Measurements from ENCODE around the gene HBZ. TPM values are rescaled to one million over a fixed set of nuclear protein-coding genes. Genes with fewer than 3 reads are reported as not detected.

Gene HBZ
- total and polyA plus RNA-seq, 9 of the 15 experiments (the other 6 are each of a cell fraction or from before 2014, with no cell fraction given) = 58.0 to 610 (median 113) TPM

GRCh38 chr16:143047-143446 is 9.4 kb upstream of the HBZ start (continued):
- TF ChIP-seq MGA (IDR thresholded peaks at IDR 0.05) (no peak), POLR2B (IDR thresholded peaks at IDR 0.05; ENCODE audit: low read depth, partially characterized antibody) (no peak), PHTF2 (CRISPR knock-in tag; IDR thresholded peaks at IDR 0.05) (no peak), E2F4 (CRISPR knock-in tag; IDR thresholded peaks at IDR 0.05; ENCODE audit: low read depth) (no peak), SREBF1 (IDR thresholded peaks at IDR 0.05; ENCODE audit: borderline replicate concordance, low read depth, low read length) (no peak), POLR3G (IDR thresholded peaks at IDR 0.05; ENCODE audit: extremely low read depth, insufficient read length, insufficient replicate concordance) (no peak), U2AF1 (optimal IDR thresholded peaks at IDR 0.05; ENCODE audit: low read depth, low read length) (no peak), ZNF134 (CRISPR knock-in tag; conservative IDR thresholded peaks at IDR 0.05) (0 out of 2 replicates have a peak, but pooled peaks have one; percentile 25), RFX7 (CRISPR knock-in tag; IDR thresholded peaks at IDR 0.05) (no peak), MAFG (tag; conservative IDR thresholded peaks at IDR 0.05) (no peak), PRDM10 (IDR thresholded peaks at IDR 0.05; ENCODE audit: partially characterized antibody) (peak; percentile 79), ZNF354B (CRISPR knock-in tag; IDR thresholded peaks at IDR 0.05) (no peak; the same call in 1 of the 2 replicates), MXI1 (IDR thresholded peaks at IDR 0.05; ENCODE audit: low read depth, low read length) (peak; percentile 56; the same call in 1 of the 2 replicates)
